ENCODE measurements around the gene GAS1.

Gene GAS1

DNA sequence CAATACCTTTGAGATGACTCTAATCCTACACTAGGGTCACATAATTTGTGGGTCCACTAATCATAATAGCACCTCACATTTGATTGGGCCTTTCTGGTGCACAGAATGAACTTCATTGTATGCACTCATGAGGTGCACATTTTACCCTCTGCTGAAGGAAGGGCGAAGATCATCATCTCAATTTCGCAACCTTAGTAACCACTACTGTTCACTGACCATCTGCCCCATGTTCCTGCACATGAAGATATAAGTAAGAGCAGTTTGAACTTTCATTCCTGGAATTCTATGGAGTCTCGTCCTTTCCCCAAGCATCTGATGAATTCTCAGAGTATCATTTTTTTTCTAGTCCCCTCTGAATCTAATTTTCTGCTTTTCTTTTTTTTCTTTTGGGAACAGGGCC lies 21.2 kb downstream of the GAS1 start:
- no peak for DNase-seq (ENCODE audit: extremely low read depth in 1 of 2, low read depth in 1 of 2)

DNA sequence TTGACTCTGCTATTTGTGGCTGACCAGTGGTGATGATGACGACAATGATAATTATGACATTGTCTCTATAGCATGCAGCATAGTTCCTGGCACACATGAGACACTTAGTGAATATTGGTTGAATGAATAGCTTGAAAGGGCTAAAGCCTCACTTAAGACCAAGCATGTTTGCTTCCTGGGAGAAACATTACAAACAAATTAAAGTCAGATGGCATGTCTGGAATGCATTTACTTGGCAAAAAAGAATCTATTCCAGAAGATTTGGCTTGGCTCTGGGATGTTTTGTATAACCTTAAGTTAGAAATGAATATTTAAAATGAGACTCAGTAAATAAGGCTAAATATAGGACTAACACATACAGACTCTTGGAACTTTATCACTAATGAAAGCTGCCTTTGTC lies 21.6 kb downstream of the GAS1 start:
- DNase-seq (ENCODE audit: extremely low read depth in 1 of 2, low read depth in 1 of 2): no peak

DNA sequence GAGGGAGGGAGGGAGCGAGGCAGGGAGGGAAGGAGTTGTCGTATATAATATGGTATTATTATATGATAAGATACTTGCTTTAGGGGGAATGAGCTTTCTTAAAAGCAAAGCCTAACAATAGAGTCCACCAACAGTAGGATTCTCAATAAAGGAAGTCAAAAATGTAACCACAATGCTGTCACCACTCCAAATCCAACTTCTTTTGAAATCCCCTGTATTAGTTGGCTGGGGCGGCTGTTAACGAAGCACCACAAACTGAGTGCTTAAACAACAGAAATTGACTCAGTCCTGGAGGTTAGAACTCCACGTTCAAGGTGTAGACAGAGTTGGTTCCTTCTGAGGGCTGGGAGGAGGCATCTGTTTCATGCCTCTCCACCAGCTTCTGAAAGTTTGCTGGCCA lies 23.1 kb downstream of the GAS1 start:
- no peak for DNase-seq (ENCODE audit: extremely low read depth in 1 of 2, low read depth in 1 of 2)

GRCh38 chr9:86921151-86921923 lies 26.0 kb downstream of the GAS1 start:
- DNase-seq (ENCODE audit: extremely low read depth in 1 of 2, low read depth in 1 of 2): no peak

- no peak for DNase-seq (ENCODE audit: extremely low read depth in 1 of 2, low read depth in 1 of 2)
Measured at GRCh38 chr9:86918556-86918955, 28.8 kb downstream of the GAS1 start.

DNA sequence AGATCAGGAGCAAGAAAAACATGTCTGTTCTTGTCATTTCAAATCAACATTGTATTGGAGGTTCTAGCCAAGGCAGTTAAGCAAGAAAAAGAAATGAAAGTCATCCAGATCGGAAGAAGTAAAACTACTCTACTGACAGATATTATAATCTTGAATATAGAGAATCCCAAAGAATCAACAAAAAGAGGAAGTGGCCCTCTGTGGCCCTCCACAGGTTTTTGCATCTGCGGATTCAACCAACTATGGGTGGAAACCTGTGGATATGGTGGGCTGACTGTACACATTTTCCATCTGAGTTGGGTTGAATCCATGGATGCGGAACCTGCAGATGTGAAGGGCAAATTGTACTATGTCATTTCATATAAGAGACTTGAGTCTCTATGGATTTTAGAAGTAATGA lies 35.1 kb downstream of the GAS1 start:
- DNase-seq (ENCODE audit: extremely low read depth in 1 of 2, low read depth in 1 of 2): no peak

DNA sequence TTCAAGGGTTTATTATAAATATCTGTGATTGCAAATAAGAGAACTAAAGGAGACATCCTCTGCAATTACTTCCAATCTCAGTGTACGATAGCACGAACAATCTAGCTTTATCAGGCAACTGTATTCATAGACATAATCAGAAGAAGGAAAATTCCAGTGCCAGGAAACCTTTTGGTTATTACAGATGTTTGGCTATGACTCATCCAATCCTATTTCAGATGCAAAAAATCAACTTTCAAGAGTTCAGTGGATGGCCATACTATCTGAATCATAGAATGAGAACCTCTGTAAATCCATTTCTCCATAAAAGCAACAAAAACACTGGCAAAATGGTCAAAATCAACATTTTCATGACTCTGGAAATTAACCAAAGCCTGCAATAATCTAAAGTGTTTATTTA lies 37.9 kb downstream of the GAS1 start:
- DNase-seq (ENCODE audit: extremely low read depth in 1 of 2, low read depth in 1 of 2): no peak

DNA sequence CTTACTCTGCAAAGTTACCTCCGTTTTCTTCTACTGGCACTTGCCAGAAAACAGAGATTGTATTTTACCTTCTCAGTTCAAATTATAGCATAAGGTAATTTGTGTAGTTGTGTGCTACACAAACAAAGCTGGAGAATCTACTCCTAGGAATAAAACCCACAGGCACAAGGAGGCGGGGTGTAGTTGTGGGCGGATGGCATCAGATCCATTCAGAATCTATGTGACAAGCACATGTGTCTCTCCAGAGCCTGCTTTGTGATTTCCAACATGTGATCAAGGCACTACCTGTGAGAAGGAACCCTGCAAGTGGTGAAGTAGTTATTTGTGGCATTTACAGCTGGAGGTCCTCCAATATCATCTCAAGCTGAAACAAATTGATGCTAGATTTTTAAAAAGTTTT lies 39.0 kb downstream of the GAS1 start:
- DNase-seq (ENCODE audit: extremely low read depth in 1 of 2, low read depth in 1 of 2): no peak

DNA sequence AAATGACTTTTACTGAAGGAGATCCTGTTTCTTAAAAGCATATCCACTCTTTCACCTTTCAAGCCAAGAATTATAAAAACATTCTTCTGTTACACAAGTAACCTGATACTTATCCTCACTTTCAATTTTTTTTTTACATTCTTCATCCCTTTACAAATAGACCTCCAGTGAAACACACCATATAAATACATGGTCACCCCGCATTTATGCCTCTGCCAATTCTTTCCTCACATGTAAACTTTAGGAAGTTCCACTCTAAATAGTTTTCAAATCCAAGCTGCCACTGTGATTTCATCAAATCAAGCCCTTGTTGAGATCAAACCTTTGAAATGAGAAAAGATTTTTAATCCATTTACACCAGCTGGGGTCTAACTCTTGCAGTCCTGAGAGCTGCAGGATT lies 40.0 kb downstream of the GAS1 start:
- DNase-seq (ENCODE audit: extremely low read depth in 1 of 2, low read depth in 1 of 2): no peak

- no peak for DNase-seq (ENCODE audit: extremely low read depth in 1 of 2, low read depth in 1 of 2)
Measured at GRCh38 chr9:86903734-86904085, 43.6 kb downstream of the GAS1 start.

DNA sequence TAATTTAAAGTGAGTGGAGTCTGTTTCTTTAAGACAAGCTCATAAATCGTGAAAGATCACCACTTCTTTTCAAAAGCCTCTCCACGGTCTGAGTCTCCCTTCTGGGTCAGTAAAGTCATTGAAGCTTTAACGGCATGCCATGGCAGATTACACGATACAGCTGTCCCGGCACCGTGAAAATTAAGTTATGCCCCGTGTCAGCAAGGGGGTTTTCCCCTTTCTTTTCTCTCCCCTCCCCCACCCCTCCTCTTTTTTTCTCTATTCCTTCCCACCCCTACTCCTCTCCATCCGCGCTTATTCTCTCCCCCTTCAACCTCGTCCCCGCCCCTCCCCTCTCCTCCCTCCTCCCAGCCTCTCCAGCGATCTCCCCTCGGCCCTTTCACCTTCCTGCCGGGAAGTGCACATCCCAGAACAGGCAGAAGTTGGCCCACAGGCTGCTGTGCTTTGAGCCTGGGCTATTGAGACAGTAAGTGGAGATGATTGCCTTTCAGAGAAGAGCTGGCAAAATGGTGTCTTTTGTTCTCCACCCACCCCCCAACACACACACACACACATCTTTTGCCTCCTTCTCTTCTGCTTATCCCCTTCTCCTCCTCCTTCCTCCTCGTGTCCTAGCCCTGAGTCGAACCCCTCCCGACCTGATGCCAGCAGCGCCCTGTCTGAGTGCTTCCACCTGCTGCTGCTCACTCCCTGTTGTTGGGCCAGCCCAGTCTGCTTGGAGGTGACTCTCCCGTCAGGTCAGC lies 44.1 kb downstream of the GAS1 start:
- no peak for DNase-seq (ENCODE audit: extremely low read depth in 1 of 2, low read depth in 1 of 2)

DNA sequence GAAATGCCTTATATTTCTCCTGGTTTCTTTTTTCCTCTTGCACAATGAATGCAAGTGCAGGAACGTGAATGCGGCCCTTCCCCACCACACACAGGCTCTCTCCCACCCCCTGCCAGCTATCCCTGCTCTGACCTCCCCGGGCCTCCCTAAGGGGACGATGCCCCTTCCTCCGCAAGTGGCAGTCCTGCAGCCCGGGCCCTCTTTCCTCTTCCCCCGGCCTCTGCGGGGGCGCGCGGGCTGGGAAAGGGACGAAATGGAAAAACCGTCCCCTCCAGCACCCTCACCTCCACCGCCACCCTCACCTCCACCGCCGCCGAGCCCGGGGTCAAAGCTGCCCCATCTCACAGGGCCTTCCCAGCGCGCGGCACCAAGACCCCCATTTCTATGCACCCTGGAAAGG lies 44.7 kb downstream of the GAS1 start:
- no peak for DNase-seq (ENCODE audit: extremely low read depth in 1 of 2, low read depth in 1 of 2)

GRCh38 chr9:86902176-86902575 lies 45.1 kb downstream of the GAS1 start:
- DNase-seq (ENCODE audit: extremely low read depth in 1 of 2, low read depth in 1 of 2): no peak

GRCh38 chr9:86901511-86901910 lies 45.8 kb downstream of the GAS1 start:
- DNase-seq (ENCODE audit: extremely low read depth in 1 of 2, low read depth in 1 of 2): no peak
